ENCODE data around the gene POC1B.

POC1B gene

GRCh38 chr12:89382328-89382727, 143.5 kb downstream of the POC1B start:
- FAIRE-seq (no peak), DNase-seq (ENCODE audit: insufficient read length, low spot score) (no peak)
- TF ChIP-seq TAF1 (IDR thresholded peaks at IDR 0.05; ENCODE audit: low read depth, low read length) (no peak), POLR2AphosphoS5 (IDR thresholded peaks at IDR 0.05; ENCODE audit: low read depth, low read length) (no peak), POU2F2 (IDR thresholded peaks at IDR 0.05; ENCODE audit: low read depth, low read length) (no peak), POLR2A (IDR thresholded peaks at IDR 0.05; ENCODE audit: low read depth, low read length) (no peak), SPI1 (IDR thresholded peaks at IDR 0.05; ENCODE audit: low read depth, low read length) (no peak)

DNA sequence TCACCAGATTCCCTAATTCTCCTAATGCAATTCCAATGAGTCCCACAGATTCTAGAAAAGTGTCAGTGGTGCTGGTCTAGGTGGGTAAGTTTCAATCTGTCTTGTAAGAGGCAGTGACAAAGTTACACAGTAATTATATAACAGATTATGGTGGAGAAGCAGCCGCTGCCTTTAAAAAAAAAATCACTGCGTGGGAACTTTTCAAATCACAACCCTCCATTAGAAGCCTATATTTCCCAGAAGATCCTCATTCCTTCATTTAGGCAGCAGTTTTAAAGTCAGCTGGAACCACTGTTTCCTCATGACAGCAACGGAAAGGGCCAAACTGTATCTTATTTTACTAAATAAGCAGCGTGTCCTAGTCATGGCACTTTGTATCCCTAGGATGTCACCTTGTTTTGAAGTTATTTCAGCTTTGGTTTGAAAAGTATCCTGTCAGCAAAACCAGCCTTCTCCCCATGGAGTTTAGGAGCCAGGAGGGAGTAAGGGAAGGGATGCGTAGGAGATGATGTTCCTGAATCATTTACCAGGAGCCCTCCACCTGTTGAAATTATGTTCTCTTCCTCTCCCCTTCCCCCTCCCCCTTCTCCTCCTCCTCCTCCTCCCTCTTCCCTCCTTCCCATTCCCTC, 145.9 kb downstream of the POC1B start:
- FAIRE-seq: no peak
- no peak for TF ChIP-seq POLR2A (IDR thresholded peaks at IDR 0.05; ENCODE audit: low read depth, low read length)
- no peak for TF ChIP-seq SPI1 (IDR thresholded peaks at IDR 0.05; ENCODE audit: low read depth, low read length)
- TF ChIP-seq PAX5 (IDR thresholded peaks at IDR 0.05; ENCODE audit: insufficient read depth, low read length, severe bottlenecking): no peak
- no peak for TF ChIP-seq POLR2AphosphoS5 (IDR thresholded peaks at IDR 0.05; ENCODE audit: low read depth, low read length)
- TF ChIP-seq POU2F2 (IDR thresholded peaks at IDR 0.05; ENCODE audit: low read depth, low read length): no peak
- TF ChIP-seq TAF1 (IDR thresholded peaks at IDR 0.05; ENCODE audit: low read depth, low read length): no peak

GRCh38 chr12:89379148-89379838, 146.6 kb downstream of the POC1B start:
- DNase-seq (ENCODE audit: insufficient read length, low spot score): no peak
- no peak for TF ChIP-seq POU2F2 (IDR thresholded peaks at IDR 0.05; ENCODE audit: low read depth, low read length)
- no peak for FAIRE-seq

More for the DNA sequence above, 145.9 kb downstream of the POC1B start:
- no peak for DNase-seq (ENCODE audit: insufficient read length, low spot score)

- no peak for DNase-seq (ENCODE audit: insufficient read length, low spot score)
- TF ChIP-seq POU2F2 (IDR thresholded peaks at IDR 0.05; ENCODE audit: low read depth, low read length) (no peak), TAF1 (IDR thresholded peaks at IDR 0.05; ENCODE audit: low read depth, low read length) (no peak), POLR2AphosphoS5 (IDR thresholded peaks at IDR 0.05; ENCODE audit: low read depth, low read length) (no peak), PAX5 (IDR thresholded peaks at IDR 0.05; ENCODE audit: insufficient read depth, low read length, severe bottlenecking) (no peak), SPI1 (IDR thresholded peaks at IDR 0.05; ENCODE audit: low read depth, low read length) (no peak)
- FAIRE-seq: no peak
These were observed 149.0 kb downstream of the POC1B start for GRCh38 chr12:89376844-89377243.

DNA sequence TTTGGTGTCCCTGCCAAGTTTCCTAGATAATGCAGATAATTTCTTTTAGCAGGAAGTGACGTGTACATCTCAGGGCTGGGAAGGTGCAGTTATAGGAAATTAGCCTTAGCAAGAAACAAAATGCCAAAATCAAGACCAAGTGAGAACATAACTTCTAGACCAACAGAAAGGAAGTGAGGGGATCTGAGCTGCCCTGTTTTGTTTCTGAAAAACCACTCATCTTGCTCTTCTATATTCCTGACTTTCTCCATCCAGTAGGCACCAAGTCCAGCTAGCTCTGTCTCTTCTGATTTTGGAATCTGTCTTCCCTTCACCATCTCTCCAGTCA, 149.7 kb downstream of the POC1B start:
- DNase-seq (ENCODE audit: insufficient read length, low spot score): no peak
- no peak for FAIRE-seq
- TF ChIP-seq POU2F2 (IDR thresholded peaks at IDR 0.05; ENCODE audit: low read depth, low read length) (no peak), SPI1 (IDR thresholded peaks at IDR 0.05; ENCODE audit: low read depth, low read length) (no peak), PAX5 (IDR thresholded peaks at IDR 0.05; ENCODE audit: insufficient read depth, low read length, severe bottlenecking) (no peak), POLR2AphosphoS5 (IDR thresholded peaks at IDR 0.05; ENCODE audit: low read depth, low read length) (no peak), POLR2A (IDR thresholded peaks at IDR 0.05; ENCODE audit: low read depth, low read length) (no peak), TAF1 (IDR thresholded peaks at IDR 0.05; ENCODE audit: low read depth, low read length) (no peak)

DNA sequence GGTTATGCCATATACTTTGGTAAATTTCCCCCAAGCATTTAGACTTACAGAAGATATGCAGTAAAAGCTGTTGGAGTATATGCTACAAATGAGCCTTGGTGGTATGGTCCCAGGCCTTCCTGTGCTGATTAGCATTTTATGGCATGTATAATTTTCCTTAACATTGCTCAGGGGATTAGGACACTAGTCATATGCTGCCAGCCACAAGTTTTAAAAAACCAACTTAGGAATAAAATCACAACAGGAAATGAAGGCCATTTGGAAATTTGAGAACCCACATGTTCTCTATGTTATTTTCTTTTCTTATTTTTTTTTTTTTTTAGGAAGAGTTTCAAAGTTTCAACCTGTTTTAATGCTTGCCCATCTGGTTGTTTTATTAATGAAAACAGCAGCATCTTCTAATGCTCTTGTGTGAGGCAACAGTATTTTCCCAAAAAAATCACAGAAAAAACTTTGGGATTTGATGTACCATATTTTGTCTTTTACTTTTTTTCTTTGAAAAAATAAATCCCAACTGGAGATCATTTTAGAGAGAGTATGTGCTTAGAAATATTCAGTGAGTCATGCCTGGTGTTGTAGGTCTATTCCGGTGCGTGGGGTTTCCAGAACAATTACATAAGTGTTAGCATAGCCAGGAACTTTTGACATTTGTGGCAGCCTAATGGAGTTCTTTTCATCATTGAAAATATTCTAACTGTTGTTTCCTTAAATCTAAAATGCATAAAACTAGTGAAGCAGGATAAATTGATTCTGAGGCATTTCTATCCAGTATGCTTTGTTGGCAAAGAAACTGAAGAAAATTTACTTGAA, 151.9 kb downstream of the POC1B start:
- TF ChIP-seq POU2F2 (IDR thresholded peaks at IDR 0.05; ENCODE audit: low read depth, low read length) (no peak), PAX5 (IDR thresholded peaks at IDR 0.05; ENCODE audit: insufficient read depth, low read length, severe bottlenecking) (no peak), POLR2A (IDR thresholded peaks at IDR 0.05; ENCODE audit: low read depth, low read length) (no peak), TAF1 (IDR thresholded peaks at IDR 0.05; ENCODE audit: low read depth, low read length) (no peak), SPI1 (IDR thresholded peaks at IDR 0.05; ENCODE audit: low read depth, low read length) (no peak), POLR2AphosphoS5 (IDR thresholded peaks at IDR 0.05; ENCODE audit: low read depth, low read length) (no peak)
- FAIRE-seq: no peak
- DNase-seq (ENCODE audit: insufficient read length, low spot score): no peak

GRCh38 chr12:89372584-89373370, 153.1 kb downstream of the POC1B start:
- no peak for DNase-seq (ENCODE audit: insufficient read length, low spot score)
- FAIRE-seq: no peak
- no peak for TF ChIP-seq TAF1 (IDR thresholded peaks at IDR 0.05; ENCODE audit: low read depth, low read length)
- no peak for TF ChIP-seq PAX5 (IDR thresholded peaks at IDR 0.05; ENCODE audit: insufficient read depth, low read length, severe bottlenecking)
- TF ChIP-seq POLR2A (IDR thresholded peaks at IDR 0.05; ENCODE audit: low read depth, low read length): no peak
- no peak for TF ChIP-seq POLR2AphosphoS5 (IDR thresholded peaks at IDR 0.05; ENCODE audit: low read depth, low read length)
- TF ChIP-seq SPI1 (IDR thresholded peaks at IDR 0.05; ENCODE audit: low read depth, low read length): no peak
- TF ChIP-seq POU2F2 (IDR thresholded peaks at IDR 0.05; ENCODE audit: low read depth, low read length): no peak

- FAIRE-seq (no peak), DNase-seq (ENCODE audit: insufficient read length, low spot score) (no peak)
- no peak for TF ChIP-seq PAX5 (IDR thresholded peaks at IDR 0.05; ENCODE audit: insufficient read depth, low read length, severe bottlenecking)
These were observed 155.0 kb downstream of the POC1B start for GRCh38 chr12:89370850-89371249.

- no peak for DNase-seq (ENCODE audit: insufficient read length, low spot score)
- TF ChIP-seq TAF1 (IDR thresholded peaks at IDR 0.05; ENCODE audit: low read depth, low read length) (no peak), POU2F2 (IDR thresholded peaks at IDR 0.05; ENCODE audit: low read depth, low read length) (no peak), POLR2A (IDR thresholded peaks at IDR 0.05; ENCODE audit: low read depth, low read length) (no peak), POLR2AphosphoS5 (IDR thresholded peaks at IDR 0.05; ENCODE audit: low read depth, low read length) (no peak), PAX5 (IDR thresholded peaks at IDR 0.05; ENCODE audit: insufficient read depth, low read length, severe bottlenecking) (no peak), SPI1 (IDR thresholded peaks at IDR 0.05; ENCODE audit: low read depth, low read length) (no peak)
- no peak for FAIRE-seq
These were observed 155.4 kb downstream of the POC1B start for GRCh38 chr12:89370421-89370831.
